Measurements from ENCODE around the gene RBMS2. TPM values are rescaled to one million over a fixed set of nuclear protein-coding genes. Genes with fewer than 3 reads are reported as not detected.

RBMS2 gene
- total RNA-seq, 1 donor from 2014 or later = 10.2 TPM

DNA sequence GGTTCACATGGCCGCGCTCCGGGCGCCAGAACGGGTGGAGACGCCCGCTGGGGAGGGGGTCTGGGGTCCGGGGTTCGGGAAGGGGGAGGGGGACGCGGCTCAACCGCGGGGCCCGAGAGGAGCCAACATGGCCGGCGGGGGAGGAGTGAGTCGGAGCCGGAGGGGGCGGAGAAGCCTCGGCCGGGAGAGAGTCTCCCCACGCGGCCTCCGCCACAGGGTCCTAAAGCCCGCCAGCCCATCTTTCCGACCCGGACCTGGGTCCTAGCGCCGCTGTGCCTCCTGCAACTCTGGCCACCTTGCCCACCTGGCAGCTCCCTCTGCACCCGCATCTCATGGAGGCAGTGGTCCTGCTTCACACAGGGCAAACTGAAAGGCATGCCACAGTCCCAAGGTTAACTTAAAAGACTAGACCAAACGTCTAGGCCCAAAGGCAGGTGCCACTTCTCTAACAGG, 108.6 kb downstream of the RBMS2 start, which contains the start of gene BAZ2A:
Gene BAZ2A (minus strand): TSS at position 147 of the 453 bp plus-strand sequence. CDS start 12,796 bp downstream, outside the sequence.
- TF ChIP-seq, protein P1, sequence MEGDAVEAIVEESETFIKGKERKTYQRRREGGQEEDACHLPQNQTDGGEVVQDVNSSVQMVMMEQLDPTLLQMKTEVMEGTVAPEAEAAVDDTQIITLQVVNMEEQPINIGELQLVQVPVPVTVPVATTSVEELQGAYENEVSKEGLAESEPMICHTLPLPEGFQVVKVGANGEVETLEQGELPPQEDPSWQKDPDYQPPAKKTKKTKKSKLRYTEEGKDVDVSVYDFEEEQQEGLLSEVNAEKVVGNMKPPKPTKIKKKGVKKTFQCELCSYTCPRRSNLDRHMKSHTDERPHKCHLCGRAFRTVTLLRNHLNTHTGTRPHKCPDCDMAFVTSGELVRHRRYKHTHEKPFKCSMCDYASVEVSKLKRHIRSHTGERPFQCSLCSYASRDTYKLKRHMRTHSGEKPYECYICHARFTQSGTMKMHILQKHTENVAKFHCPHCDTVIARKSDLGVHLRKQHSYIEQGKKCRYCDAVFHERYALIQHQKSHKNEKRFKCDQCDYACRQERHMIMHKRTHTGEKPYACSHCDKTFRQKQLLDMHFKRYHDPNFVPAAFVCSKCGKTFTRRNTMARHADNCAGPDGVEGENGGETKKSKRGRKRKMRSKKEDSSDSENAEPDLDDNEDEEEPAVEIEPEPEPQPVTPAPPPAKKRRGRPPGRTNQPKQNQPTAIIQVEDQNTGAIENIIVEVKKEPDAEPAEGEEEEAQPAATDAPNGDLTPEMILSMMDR (IDR thresholded peaks at IDR 0.05; ENCODE audit: partially characterized antibody, unreplicated experiment) = no peak
- peak; percentile 93 for DNase-seq
- H3K4me3 Mint-ChIP-seq (ENCODE audit: unreplicated experiment) = peak within 1 kb of the TSS; percentile 98
- H3K4me1 Mint-ChIP-seq (ENCODE audit: low read depth, unreplicated experiment) = peaks cover 33% of the 10 kb centered on the region
- H3K27ac Mint-ChIP-seq (ENCODE audit: unreplicated experiment) = peak within 1 kb of the TSS; percentile 94
- peaks cover 10% of the 10 kb centered on the region for H3K9me3 Mint-ChIP-seq (ENCODE audit: unreplicated experiment)
- peaks cover 21% of the 10 kb centered on the region for H3K27me3 Mint-ChIP-seq (ENCODE audit: unreplicated experiment)
- H3K36me3 Mint-ChIP-seq (ENCODE audit: unreplicated experiment) = no peaks in the 10 kb centered on the region

DNA sequence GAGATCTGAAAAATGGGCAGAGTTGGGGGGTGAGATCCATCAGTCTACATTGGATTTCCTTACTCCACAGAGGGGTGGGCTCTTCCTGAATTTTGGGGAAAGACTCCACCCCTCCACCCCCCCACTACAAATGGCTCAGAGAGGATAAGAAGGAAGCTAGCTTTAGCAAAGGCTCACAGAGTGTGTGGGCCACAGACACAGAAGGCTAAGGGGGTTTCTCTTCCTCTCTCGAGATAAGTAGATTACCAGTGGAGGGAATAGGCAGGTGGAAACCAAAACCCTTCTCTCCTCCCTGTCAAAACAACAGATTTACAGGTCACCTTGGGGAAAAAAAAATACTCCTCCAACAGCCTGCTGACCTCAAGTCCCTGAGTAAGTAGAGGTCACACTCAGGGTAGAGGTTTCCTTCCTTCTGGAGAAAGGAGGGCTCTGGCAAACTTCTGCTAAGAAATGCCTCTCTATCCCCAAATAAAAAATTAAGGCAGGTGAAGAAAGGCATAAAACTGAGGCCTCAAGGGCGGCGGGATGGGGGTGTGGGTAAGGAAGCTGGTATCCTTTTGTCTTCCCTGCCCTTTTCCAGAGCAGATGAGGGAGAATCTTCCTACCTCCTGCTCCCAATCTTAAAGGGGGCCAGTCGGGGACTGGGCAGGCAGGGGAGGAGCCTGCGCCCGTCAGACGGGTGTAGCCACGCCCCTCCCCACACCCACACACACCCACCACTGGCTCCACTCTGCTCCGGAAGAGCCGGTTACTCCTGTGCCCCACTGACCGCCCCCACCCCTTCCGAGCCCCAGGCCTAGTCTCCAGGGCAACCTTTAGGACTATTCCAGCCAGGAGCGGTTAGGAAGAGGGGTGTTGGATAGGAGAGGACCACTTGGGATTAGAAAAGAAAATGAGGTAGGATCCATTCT, 110.4 kb downstream of the RBMS2 start:
- Mint-ChIP-seq H3K27ac (ENCODE audit: unreplicated experiment) (peak overlapping the region; percentile 95), H3K4me3 (ENCODE audit: unreplicated experiment) (peak overlapping the region; percentile 98), H3K4me1 (ENCODE audit: low read depth, unreplicated experiment) (peaks cover 30% of the 10 kb centered on the region), H3K27me3 (ENCODE audit: unreplicated experiment) (peaks cover 25% of the 10 kb centered on the region), H3K9me3 (ENCODE audit: unreplicated experiment) (peaks cover 13% of the 10 kb centered on the region), H3K36me3 (ENCODE audit: unreplicated experiment) (no peaks in the 10 kb centered on the region)
- TF ChIP-seq, protein P1 (IDR thresholded peaks at IDR 0.05; ENCODE audit: partially characterized antibody, unreplicated experiment) = no peak
- DNase-seq = peak; percentile 67

DNA sequence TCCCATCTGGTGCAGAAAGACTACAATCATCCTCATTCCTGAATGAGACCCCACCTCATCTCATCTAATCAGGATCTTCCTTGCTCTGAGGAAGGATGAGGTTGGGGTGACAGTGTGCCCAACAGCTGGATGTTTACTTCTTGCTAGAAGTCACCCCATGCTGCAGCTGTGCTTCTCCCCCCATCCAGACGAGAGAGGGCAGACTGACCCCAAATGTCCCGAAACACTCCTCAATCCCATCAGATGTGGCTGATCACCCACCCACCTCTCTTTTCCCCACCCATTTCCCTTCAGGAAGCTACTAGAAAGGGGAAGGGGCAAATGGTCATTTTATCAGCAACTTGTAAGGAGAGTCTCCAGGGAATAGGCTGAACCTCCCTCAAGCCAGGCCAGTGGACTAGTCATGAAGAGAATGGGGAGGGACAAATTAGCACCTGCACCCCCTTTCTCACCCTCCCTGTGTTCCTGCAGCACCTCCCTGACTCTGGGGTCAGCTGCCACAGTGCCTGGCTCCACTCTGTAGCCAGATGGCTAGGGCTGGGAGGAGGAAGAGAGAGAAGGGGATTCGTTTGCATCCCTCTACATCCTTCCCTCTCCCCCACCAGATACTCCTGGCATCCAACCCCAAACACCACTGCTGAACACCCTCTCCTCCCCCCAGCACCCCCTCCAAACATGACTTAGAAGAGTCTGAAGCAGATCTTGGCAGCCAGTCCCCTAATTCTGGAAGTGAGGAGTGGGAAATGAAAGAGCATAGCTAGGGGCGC, 111.3 kb downstream of the RBMS2 start:
- peaks cover 14% of the 10 kb centered on the region for H3K9me3 Mint-ChIP-seq (ENCODE audit: unreplicated experiment)
- H3K4me3 Mint-ChIP-seq (ENCODE audit: unreplicated experiment) = peak overlapping the region; percentile 98
- H3K36me3 Mint-ChIP-seq (ENCODE audit: unreplicated experiment) = no peaks in the 10 kb centered on the region
- H3K27me3 Mint-ChIP-seq (ENCODE audit: unreplicated experiment) = peaks cover 25% of the 10 kb centered on the region
- peak overlapping the region; percentile 95 for H3K27ac Mint-ChIP-seq (ENCODE audit: unreplicated experiment)
- H3K4me1 Mint-ChIP-seq (ENCODE audit: low read depth, unreplicated experiment) = peaks cover 39% of the 10 kb centered on the region
- peak; percentile 41 for DNase-seq
- TF ChIP-seq, protein P1 (IDR thresholded peaks at IDR 0.05; ENCODE audit: partially characterized antibody, unreplicated experiment) = no peak

DNA sequence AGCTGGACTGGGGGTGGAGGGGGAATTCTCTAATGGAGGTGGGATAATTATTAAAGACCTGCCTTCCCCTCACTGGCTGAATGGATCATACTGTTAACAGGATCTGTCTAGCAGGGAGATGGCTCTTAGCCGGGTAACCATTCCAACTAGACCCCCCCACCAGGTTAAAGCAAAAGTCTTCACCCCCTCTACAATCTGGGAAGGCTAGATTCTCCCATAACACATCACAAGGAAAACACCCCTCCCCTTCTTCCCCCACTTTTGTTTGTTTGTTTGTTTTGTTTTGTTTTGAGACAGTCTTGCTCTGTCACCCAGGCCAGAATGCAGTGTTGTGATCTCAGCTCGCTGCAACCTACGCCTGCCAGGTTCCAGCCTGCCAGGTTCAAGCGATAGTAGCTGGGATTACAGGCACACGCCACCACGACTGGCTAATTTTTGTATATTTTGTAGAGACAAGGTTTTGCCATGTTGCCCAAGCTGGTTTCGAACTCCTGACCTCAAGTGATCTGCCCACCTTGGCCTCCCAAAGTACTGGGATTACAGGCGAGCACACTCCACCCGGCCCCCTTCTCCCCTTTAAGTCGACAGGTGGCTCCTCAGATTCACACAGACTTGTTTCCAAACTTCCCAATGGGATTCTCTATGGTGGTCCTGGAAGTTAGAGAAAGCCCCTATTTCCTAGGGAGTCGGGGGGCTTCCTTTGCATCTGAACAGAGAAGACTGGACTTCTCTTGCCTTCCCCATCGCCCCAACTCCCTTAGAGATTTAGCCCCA, 112.0 kb downstream of the RBMS2 start:
- peak; percentile 23 for DNase-seq
- Mint-ChIP-seq H3K27ac (ENCODE audit: unreplicated experiment) (peak overlapping the region; percentile 95), H3K9me3 (ENCODE audit: unreplicated experiment) (peaks cover 14% of the 10 kb centered on the region), H3K27me3 (ENCODE audit: unreplicated experiment) (peaks cover 27% of the 10 kb centered on the region), H3K4me1 (ENCODE audit: low read depth, unreplicated experiment) (peaks cover 36% of the 10 kb centered on the region), H3K4me3 (ENCODE audit: unreplicated experiment) (peak overlapping the region; percentile 98), H3K36me3 (ENCODE audit: unreplicated experiment) (no peaks in the 10 kb centered on the region)
- TF ChIP-seq, protein P1 (IDR thresholded peaks at IDR 0.05; ENCODE audit: partially characterized antibody, unreplicated experiment) = no peak

Measured in glutamatergic neuron (in vitro differentiated cells).